ENCODE data around the gene SPANXN4. TPM values are rescaled to one million over a fixed set of nuclear protein-coding genes. Genes with fewer than 3 reads are reported as not detected.

The SPANXN4 gene, protein sequence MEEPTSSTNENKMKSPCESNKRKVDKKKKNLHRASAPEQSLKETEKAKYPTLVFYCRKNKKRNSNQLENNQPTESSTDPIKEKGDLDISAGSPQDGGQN
- not detected for total RNA-seq
- polyA plus RNA-seq (ENCODE audit: insufficient read depth in 1 of 8, insufficient read length in 8 of 8, low replicate concordance in 1 of 8): not detected
- long read RNA-seq, donor 1: 0 reads
- long read RNA-seq, donor 2: 0 reads
- long read RNA-seq, donor 3: 0 reads
- long read RNA-seq, donor 4: 0 reads
- long read RNA-seq, donor 5: 0 reads
- long read RNA-seq, donor 6: 0 reads
- long read RNA-seq, donor 7: 0 reads
- long read RNA-seq, donor 8: 0 reads
- long read RNA-seq, donor 9: 0 reads
- long read RNA-seq, donor 10: 0 reads
- long read RNA-seq, donor 11: 0 reads

DNA sequence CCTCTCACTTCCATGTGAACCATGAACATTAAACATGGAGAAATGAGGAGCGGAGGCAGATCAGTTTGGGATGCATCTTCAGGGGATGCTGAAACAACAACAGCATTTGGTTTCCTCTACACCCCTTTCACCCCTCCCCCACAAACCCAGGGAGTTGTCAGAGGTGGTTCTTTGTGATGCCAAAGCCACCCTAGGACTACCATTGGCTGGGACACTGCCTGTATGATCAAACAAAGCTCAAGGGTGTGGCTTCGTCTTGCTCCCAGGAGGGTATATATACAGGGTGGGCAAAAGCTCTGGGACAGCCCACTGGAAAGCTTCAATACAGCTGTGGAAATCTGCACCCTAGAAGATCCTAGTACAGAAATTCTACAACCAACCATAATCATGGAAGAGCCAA lies at the start of gene SPANXN4:
Gene SPANXN4 (plus strand): TSS at position 301 of the 400 bp plus-strand sequence. CDS start 87 bp downstream, at position 388.
- Histone ChIP-seq H3K36me3 (ENCODE audit: control insufficient read depth, insufficient read depth, low read length) (no peaks in the 10 kb centered on the region), H3K27ac (ENCODE audit: low read length) (no peak within 1 kb of the TSS), H3K4me3 (ENCODE audit: low read length) (no peak within 1 kb of the TSS), H3K9me3 (replicated peaks; ENCODE audit: control insufficient read depth, low read depth, low read length) (no peaks in the 10 kb centered on the region), H3K4me1 (ENCODE audit: control insufficient read depth, insufficient read depth, low read length) (no peaks in the 10 kb centered on the region), H3K27me3 (ENCODE audit: control insufficient read depth, insufficient read depth, low read length) (no peaks in the 10 kb centered on the region)
- no peak for DNase-seq
- WGBS (ENCODE audit: insufficient coverage): no CpG with 5 or more reads among the region's 2 CpGs

- H3K27ac ChIP-seq (ENCODE audit: low read length): no peak overlapping the region
- no peak for DNase-seq
- H3K4me3 ChIP-seq (ENCODE audit: low read length): no peak overlapping the region
- no peaks in the 10 kb centered on the region for H3K4me1 ChIP-seq (ENCODE audit: control insufficient read depth, insufficient read depth, low read length)
- WGBS (ENCODE audit: insufficient coverage): no CpG with 5 or more reads among the region's 6 CpGs
- no peaks in the 10 kb centered on the region for H3K27me3 ChIP-seq (ENCODE audit: control insufficient read depth, insufficient read depth, low read length)
- no peaks in the 10 kb centered on the region for H3K9me3 ChIP-seq (replicated peaks; ENCODE audit: control insufficient read depth, low read depth, low read length)
- H3K36me3 ChIP-seq (ENCODE audit: control insufficient read depth, insufficient read depth, low read length): no peaks in the 10 kb centered on the region
Observed at GRCh38 chrX:142977128-142977914, 48.4 kb upstream of the SPANXN4 start.

- no CpG with 5 or more reads among the region's 4 CpGs for WGBS (ENCODE audit: insufficient coverage)
Observed at GRCh38 chrX:142978130-142978684, 47.5 kb upstream of the SPANXN4 start.

GRCh38 chrX:142982679-142983078 lies 43.0 kb upstream of the SPANXN4 start:
- Histone ChIP-seq H3K4me3 (ENCODE audit: low read length) (no peak overlapping the region), H3K9me3 (replicated peaks; ENCODE audit: control insufficient read depth, low read depth, low read length) (no peaks in the 10 kb centered on the region), H3K36me3 (ENCODE audit: control insufficient read depth, insufficient read depth, low read length) (no peaks in the 10 kb centered on the region), H3K27ac (ENCODE audit: low read length) (no peak overlapping the region), H3K27me3 (ENCODE audit: control insufficient read depth, insufficient read depth, low read length) (no peaks in the 10 kb centered on the region), H3K4me1 (ENCODE audit: control insufficient read depth, insufficient read depth, low read length) (no peaks in the 10 kb centered on the region)
- no peak for DNase-seq
- no CpG with 5 or more reads among the region's 2 CpGs for WGBS (ENCODE audit: insufficient coverage)

More at GRCh38 chrX:142978130-142978684, 47.5 kb upstream of the SPANXN4 start:
- no peak overlapping the region for H3K27ac ChIP-seq (ENCODE audit: low read length)
- no peaks in the 10 kb centered on the region for H3K9me3 ChIP-seq (replicated peaks; ENCODE audit: control insufficient read depth, low read depth, low read length)
- no peak overlapping the region for H3K4me3 ChIP-seq (ENCODE audit: low read length)
- no peaks in the 10 kb centered on the region for H3K36me3 ChIP-seq (ENCODE audit: control insufficient read depth, insufficient read depth, low read length)
- H3K27me3 ChIP-seq (ENCODE audit: control insufficient read depth, insufficient read depth, low read length): no peaks in the 10 kb centered on the region
- no peaks in the 10 kb centered on the region for H3K4me1 ChIP-seq (ENCODE audit: control insufficient read depth, insufficient read depth, low read length)
- no peak for DNase-seq

DNA sequence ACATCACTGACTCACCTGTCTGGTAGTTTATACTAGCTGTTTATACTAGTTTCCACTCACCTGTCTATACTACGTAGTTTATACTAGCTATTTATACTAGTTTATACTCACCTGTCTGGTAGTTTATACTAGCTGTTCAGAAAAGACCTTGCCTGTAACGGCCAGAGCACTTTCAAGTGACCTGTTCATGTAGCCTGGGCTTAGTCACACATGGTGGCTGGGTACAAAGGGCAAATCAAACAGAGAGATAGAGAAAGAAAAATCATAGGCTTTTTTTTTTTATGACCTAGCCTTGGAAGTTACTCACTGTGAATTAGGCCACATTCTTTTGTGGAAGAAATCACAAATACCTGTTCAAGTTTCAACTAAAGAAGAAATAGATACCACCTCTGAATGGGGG lies 30.7 kb upstream of the SPANXN4 start:
- Histone ChIP-seq H3K9me3 (replicated peaks; ENCODE audit: control insufficient read depth, low read depth, low read length) (no peaks in the 10 kb centered on the region), H3K4me3 (ENCODE audit: low read length) (no peak overlapping the region), H3K27me3 (ENCODE audit: control insufficient read depth, insufficient read depth, low read length) (no peaks in the 10 kb centered on the region), H3K27ac (ENCODE audit: low read length) (no peak overlapping the region), H3K36me3 (ENCODE audit: control insufficient read depth, insufficient read depth, low read length) (no peaks in the 10 kb centered on the region), H3K4me1 (ENCODE audit: control insufficient read depth, insufficient read depth, low read length) (no peaks in the 10 kb centered on the region)
- DNase-seq: no peak
- no CpG with 5 or more reads among the region's 2 CpGs for WGBS (ENCODE audit: insufficient coverage)

GRCh38 chrX:142998447-142999198 lies 27.1 kb upstream of the SPANXN4 start:
- DNase-seq: no peak
- WGBS (ENCODE audit: insufficient coverage): no CpG with 5 or more reads among the region's 8 CpGs
- Histone ChIP-seq H3K9me3 (replicated peaks; ENCODE audit: control insufficient read depth, low read depth, low read length) (no peaks in the 10 kb centered on the region), H3K36me3 (ENCODE audit: control insufficient read depth, insufficient read depth, low read length) (no peaks in the 10 kb centered on the region), H3K4me3 (ENCODE audit: low read length) (no peak overlapping the region), H3K27ac (ENCODE audit: low read length) (no peak overlapping the region), H3K4me1 (ENCODE audit: control insufficient read depth, insufficient read depth, low read length) (no peaks in the 10 kb centered on the region), H3K27me3 (ENCODE audit: control insufficient read depth, insufficient read depth, low read length) (no peaks in the 10 kb centered on the region)

DNA sequence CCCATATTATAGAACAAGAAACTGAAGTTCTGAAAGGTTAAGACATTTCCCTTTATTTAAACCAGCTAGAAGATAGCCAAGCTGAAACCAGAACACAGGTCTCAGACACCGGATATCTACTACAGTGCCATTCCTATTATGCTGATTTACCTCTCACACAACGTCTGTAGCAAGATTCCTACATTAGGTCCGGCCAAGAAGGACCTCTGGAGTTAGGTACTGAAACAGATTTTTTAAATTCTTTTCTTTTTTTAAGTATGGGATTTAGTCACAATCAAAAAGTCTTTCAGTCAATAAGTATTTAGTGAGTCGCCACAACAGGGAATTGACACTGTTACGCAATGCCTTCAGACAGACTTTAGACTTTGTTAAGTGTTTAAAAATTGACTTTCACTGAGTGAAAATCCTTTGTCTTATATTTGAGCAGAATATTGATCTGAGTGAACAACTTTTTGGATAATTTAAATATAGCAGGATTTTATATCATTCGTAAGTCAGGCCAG lies 26.5 kb upstream of the SPANXN4 start:
- no peak overlapping the region for H3K27ac ChIP-seq (ENCODE audit: low read length)
- WGBS (ENCODE audit: insufficient coverage): 80% methylated on average over 1 of the region's 6 CpGs
- no peaks in the 10 kb centered on the region for H3K27me3 ChIP-seq (ENCODE audit: control insufficient read depth, insufficient read depth, low read length)
- no peaks in the 10 kb centered on the region for H3K36me3 ChIP-seq (ENCODE audit: control insufficient read depth, insufficient read depth, low read length)
- no peaks in the 10 kb centered on the region for H3K4me1 ChIP-seq (ENCODE audit: control insufficient read depth, insufficient read depth, low read length)
- DNase-seq: no peak
- no peaks in the 10 kb centered on the region for H3K9me3 ChIP-seq (replicated peaks; ENCODE audit: control insufficient read depth, low read depth, low read length)
- no peak overlapping the region for H3K4me3 ChIP-seq (ENCODE audit: low read length)

GRCh38 chrX:143002206-143002605 lies 23.5 kb upstream of the SPANXN4 start:
- H3K27ac ChIP-seq (ENCODE audit: low read length): no peak overlapping the region
- DNase-seq: no peak
- no peaks in the 10 kb centered on the region for H3K36me3 ChIP-seq (ENCODE audit: control insufficient read depth, insufficient read depth, low read length)
- no peaks in the 10 kb centered on the region for H3K9me3 ChIP-seq (replicated peaks; ENCODE audit: control insufficient read depth, low read depth, low read length)
- WGBS (ENCODE audit: insufficient coverage): no CpG with 5 or more reads among the region's 2 CpGs
- no peaks in the 10 kb centered on the region for H3K27me3 ChIP-seq (ENCODE audit: control insufficient read depth, insufficient read depth, low read length)
- H3K4me1 ChIP-seq (ENCODE audit: control insufficient read depth, insufficient read depth, low read length): no peaks in the 10 kb centered on the region
- no peak overlapping the region for H3K4me3 ChIP-seq (ENCODE audit: low read length)

GRCh38 chrX:143017272-143017671 lies 8.5 kb upstream of the SPANXN4 start:
- Histone ChIP-seq H3K36me3 (ENCODE audit: control insufficient read depth, insufficient read depth, low read length) (no peaks in the 10 kb centered on the region), H3K4me3 (ENCODE audit: low read length) (no peak overlapping the region), H3K9me3 (replicated peaks; ENCODE audit: control insufficient read depth, low read depth, low read length) (no peaks in the 10 kb centered on the region), H3K4me1 (ENCODE audit: control insufficient read depth, insufficient read depth, low read length) (no peaks in the 10 kb centered on the region), H3K27me3 (ENCODE audit: control insufficient read depth, insufficient read depth, low read length) (no peaks in the 10 kb centered on the region), H3K27ac (ENCODE audit: low read length) (no peak overlapping the region)
- no peak for DNase-seq
- no CpG with 5 or more reads among the region's 2 CpGs for WGBS (ENCODE audit: insufficient coverage)

Data from muscle of leg (tissue), 16 donors.